Stimulated activated CD8-positive, alpha-beta memory T cell treated with anti-CD3 and anti-CD28 coated beads, Interleukin-15, amount 100 ng/mL, for 4 hours (primary cell): ENCODE measurements around the gene INSR.
"Not testable (repeated sequence)": the region's sequence is repeated elsewhere in the genome, so short reads cannot be mapped to it uniquely, and the experiment has no call there.

Experiments used
- DNase-seq, 2 donors: peaks; one replicate each; pipeline ENCODE4 v3.0.0-alpha.2; 2020; ENCODE audit warnings: low read depth in 2 of 2

INSR gene

GRCh38 chr19:7224209-7224686 lies 70.0 kb downstream of the INSR start:
- no peak for DNase-seq

GRCh38 chr19:7223429-7223828 lies 70.8 kb downstream of the INSR start:
- no peak for DNase-seq

- no peak for DNase-seq
These were observed 75.2 kb downstream of the INSR start for GRCh38 chr19:7219056-7219455.

GRCh38 chr19:7217861-7218260 lies 76.4 kb downstream of the INSR start:
- no peak for DNase-seq

GRCh38 chr19:7216373-7216902 lies 77.8 kb downstream of the INSR start:
- no peak for DNase-seq

GRCh38 chr19:7215176-7215575 lies 79.0 kb downstream of the INSR start:
- no peak for DNase-seq

- DNase-seq, result no peak
These were observed 79.7 kb downstream of the INSR start for GRCh38 chr19:7214324-7215089.

GRCh38 chr19:7213628-7214323 lies 80.4 kb downstream of the INSR start:
- no peak for DNase-seq

GRCh38 chr19:7211191-7211951 lies 82.8 kb downstream of the INSR start:
- no peak for DNase-seq

- no peak for DNase-seq
These were observed 83.9 kb downstream of the INSR start for GRCh38 chr19:7210359-7210758.

GRCh38 chr19:7209597-7210325 lies 84.5 kb downstream of the INSR start:
- DNase-seq, result not testable (repeated sequence)

- DNase-seq, result not testable (repeated sequence)
These were observed 85.2 kb downstream of the INSR start for GRCh38 chr19:7209036-7209435.

- DNase-seq, result no peak
These were observed 90.9 kb downstream of the INSR start for GRCh38 chr19:7203332-7203731.

GRCh38 chr19:7202888-7203287 lies 91.3 kb downstream of the INSR start:
- DNase-seq, result no peak

GRCh38 chr19:7200736-7201135 lies 93.5 kb downstream of the INSR start:
- no peak for DNase-seq

- no peak for DNase-seq
These were observed 94.3 kb downstream of the INSR start for GRCh38 chr19:7199613-7200533.

- DNase-seq, result peak; percentile 76 to 85
These were observed 96.2 kb downstream of the INSR start for GRCh38 chr19:7197760-7198696.

GRCh38 chr19:7197119-7197759 lies 97.0 kb downstream of the INSR start:
- peak; percentile 81 to 85 for DNase-seq

- no peak for DNase-seq
These were observed 97.5 kb downstream of the INSR start for GRCh38 chr19:7196763-7197118.
